OCI-LY7 (cell line): ENCODE measurements around the gene NHLRC1. TPM values are rescaled to one million over a fixed set of nuclear protein-coding genes. Genes with fewer than 3 reads are reported as not detected.

ENCODE experiments used
- BruUV-seq: library from RNA; stranded (reverse); fragments of 400-500 nt; replicated peaks from 2 replicates; lab custom pipeline; 2021; lab: Mats Ljungman, UMichigan
- CTCF ChIA-PET: fragments of 300-600 bp; sonication (Branson Sonifier 250); formaldehyde crosslinking; loops from one replicate; lab custom pipeline; 2022; ENCODE audit warnings: antibody characterized with exemption; ENCODE audit not compliant: unreplicated experiment; lab: Charles Lee
- POLR2A ChIA-PET: fragments of 300-600 bp; sonication (Branson Sonifier 250); formaldehyde crosslinking; loops from one replicate; lab custom pipeline; 2022; ENCODE audit warnings: antibody characterized with exemption; lab: Charles Lee
- DNase-seq: peaks from one replicate; pipeline ENCODE4 v3.0.0-alpha.2; 2015; ENCODE audit warnings: low spot score
- H2AFZ ChIP-seq: fragments of 200-600 bp; sonication (generic), shearing (Covaris generic); 2 replicates; pipeline ENCODE4 v1.6.1; 2014; ENCODE audit warnings: mild to moderate bottlenecking, antibody characterized with exemption, low read length, moderate library complexity
- H3K27ac ChIP-seq: fragments of 200-600 bp; sonication (generic); 2 replicates; pipeline ENCODE4 v1.5.1; 2014; ENCODE audit warnings: mixed run types, low read depth, mild to moderate bottlenecking, moderate library complexity, low read length, inconsistent platforms; ENCODE audit not compliant: poor library complexity, severe bottlenecking
- H3K36me3 ChIP-seq: fragments of 200-600 bp; sonication (generic); 2 replicates; pipeline ENCODE4 v1.6.1; 2014; ENCODE audit warnings: mild to moderate bottlenecking, antibody characterized with exemption, low read length, moderate library complexity, mixed read lengths; ENCODE audit not compliant: insufficient read depth
- H3K4me1 ChIP-seq: fragments of 200-600 bp; sonication (generic); 2 replicates; pipeline ENCODE4 v1.5.1; 2014; ENCODE audit warnings: mild to moderate bottlenecking, low read length; ENCODE audit not compliant: insufficient read depth, poor library complexity, severe bottlenecking
- H3K4me2 ChIP-seq: fragments of 200-600 bp; sonication (generic); 2 replicates; pipeline ENCODE4 v1.6.1; 2014; ENCODE audit warnings: mild to moderate bottlenecking, low read length
- H3K4me3 ChIP-seq: fragments of 200-600 bp; sonication (generic); 2 replicates; pipeline ENCODE4 v1.5.1; 2014; ENCODE audit warnings: mild to moderate bottlenecking, low read depth, low read length; ENCODE audit not compliant: poor library complexity, severe bottlenecking
- H3K79me2 ChIP-seq: fragments of 200-600 bp; sonication (generic); 2 replicates; pipeline ENCODE4 v1.6.1; 2016; ENCODE audit warnings: low read depth, mild to moderate bottlenecking, low read length, moderate library complexity, mixed read lengths; ENCODE audit not compliant: insufficient read depth
- H3K9me2 ChIP-seq: fragments of 200-600 bp; sonication (generic); 2 replicates; pipeline ENCODE4 v1.6.1; 2016; ENCODE audit warnings: mild to moderate bottlenecking, low read length, mixed read lengths; ENCODE audit not compliant: insufficient read depth
- H3K9me3 ChIP-seq: fragments of 200-600 bp; sonication (generic); 2 replicates; pipeline ENCODE4 v1.6.1; 2014; ENCODE audit warnings: mild to moderate bottlenecking, mixed run types, low read length, mixed read lengths
- H4K20me1 ChIP-seq: fragments of 200-600 bp; sonication (generic); 2 replicates; pipeline ENCODE4 v1.6.1; 2014; ENCODE audit warnings: mild to moderate bottlenecking, antibody characterized with exemption, low read length, moderate library complexity, mixed read lengths; ENCODE audit not compliant: insufficient read depth
- EZH2phosphoT487 ChIP-seq: fragments of 200-600 bp; sonication (generic); IDR thresholded peaks from 2 replicates; pipeline ENCODE4 v1.6.1; 2018; ENCODE audit warnings: low read depth, borderline replicate concordance, mild to moderate bottlenecking, mixed run types, antibody characterized with exemption, low read length, moderate library complexity, mixed read lengths
- intact Hi-C: fragments of 100-400 bp; cut with micrococcal nuclease; formaldehyde crosslinking; loops from one replicate; pipeline ENCODE4 v1.10.0; 2022; ENCODE audit not compliant: unreplicated experiment
- total RNA-seq, 2 experiments: library from RNA; depleted of rRNA in 1 of 2; stranded (reverse); fragments of >200 nt in 1 of 2; shearing (Covaris generic) in 1 of 2; gene quantifications; 2 replicates each; pipeline ENCODE4 v1.2.3, GENCODE V29; 2014 to 2022
- TF ChIP-seq, protein P1 (sequence below): fragments of 200-600 bp; sonication (generic); conservative IDR thresholded peaks from 2 replicates; pipeline ENCODE4 v1.5.1; 2014; ENCODE audit warnings: mild to moderate bottlenecking, antibody characterized with exemption, low read length, moderate library complexity, mixed read lengths

NHLRC1 gene
- total RNA-seq, 2 experiments from 2014 or later = not detected

DNA sequence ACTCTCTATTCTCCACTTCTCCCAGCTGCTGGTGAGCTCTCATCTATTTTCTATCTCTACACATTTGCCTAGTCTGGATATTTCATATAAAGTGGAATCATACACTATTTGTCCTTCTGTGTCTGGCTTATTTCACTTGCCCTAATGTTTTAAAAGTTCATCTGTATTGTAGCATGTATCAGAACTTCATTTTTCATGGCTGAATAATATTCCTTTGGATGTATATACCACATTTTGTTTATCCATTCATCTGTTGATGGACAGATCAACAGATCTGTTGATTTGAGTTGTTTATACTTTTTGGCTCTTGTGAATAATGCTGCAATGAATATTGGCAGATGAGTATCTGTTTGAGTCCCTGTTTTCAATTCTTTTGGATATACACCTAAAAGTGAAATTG, 49.6 kb downstream of the NHLRC1 start:
- Histone ChIP-seq H3K4me3 (no peak overlapping the region), H2AFZ (no peak overlapping the region), H4K20me1 (no peaks in the 10 kb centered on the region), H3K4me2 (no peak overlapping the region), H3K79me2 (no peaks in the 10 kb centered on the region), H3K9me3 (no peaks in the 10 kb centered on the region), H3K4me1 (no peaks in the 10 kb centered on the region), H3K36me3 (no peaks in the 10 kb centered on the region), H3K9me2 (no peaks in the 10 kb centered on the region), H3K27ac (no peak overlapping the region)
- TF ChIP-seq EZH2phosphoT487 = no peak
- TF ChIP-seq, protein P1, sequence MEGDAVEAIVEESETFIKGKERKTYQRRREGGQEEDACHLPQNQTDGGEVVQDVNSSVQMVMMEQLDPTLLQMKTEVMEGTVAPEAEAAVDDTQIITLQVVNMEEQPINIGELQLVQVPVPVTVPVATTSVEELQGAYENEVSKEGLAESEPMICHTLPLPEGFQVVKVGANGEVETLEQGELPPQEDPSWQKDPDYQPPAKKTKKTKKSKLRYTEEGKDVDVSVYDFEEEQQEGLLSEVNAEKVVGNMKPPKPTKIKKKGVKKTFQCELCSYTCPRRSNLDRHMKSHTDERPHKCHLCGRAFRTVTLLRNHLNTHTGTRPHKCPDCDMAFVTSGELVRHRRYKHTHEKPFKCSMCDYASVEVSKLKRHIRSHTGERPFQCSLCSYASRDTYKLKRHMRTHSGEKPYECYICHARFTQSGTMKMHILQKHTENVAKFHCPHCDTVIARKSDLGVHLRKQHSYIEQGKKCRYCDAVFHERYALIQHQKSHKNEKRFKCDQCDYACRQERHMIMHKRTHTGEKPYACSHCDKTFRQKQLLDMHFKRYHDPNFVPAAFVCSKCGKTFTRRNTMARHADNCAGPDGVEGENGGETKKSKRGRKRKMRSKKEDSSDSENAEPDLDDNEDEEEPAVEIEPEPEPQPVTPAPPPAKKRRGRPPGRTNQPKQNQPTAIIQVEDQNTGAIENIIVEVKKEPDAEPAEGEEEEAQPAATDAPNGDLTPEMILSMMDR = no peak
- no peak for DNase-seq
- intact Hi-C loops = no loop called here
- ChIA-PET CTCF (no interaction called here), POLR2A (no interaction called here)
- BruUV-seq = no TSS peak

DNA sequence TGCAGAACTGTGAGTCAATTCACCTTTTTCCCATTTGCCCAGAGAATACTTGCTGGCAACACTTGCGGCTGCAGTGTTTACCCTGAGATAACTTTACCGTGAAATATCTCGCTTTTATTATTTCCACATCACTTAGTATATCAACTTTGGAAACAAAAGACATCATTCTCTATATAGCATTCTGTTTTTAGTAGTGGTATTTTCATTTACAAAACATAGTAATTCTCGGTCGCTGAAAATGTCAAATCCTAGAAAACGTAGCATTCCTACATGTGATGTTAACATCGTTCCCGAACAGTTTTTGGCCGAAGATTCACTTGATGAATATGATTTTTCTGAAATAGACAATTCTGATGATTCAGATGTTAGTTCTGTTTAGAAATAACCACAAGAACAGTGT, 52.0 kb downstream of the NHLRC1 start:
- H2AFZ ChIP-seq = no peak overlapping the region
- no peaks in the 10 kb centered on the region for H4K20me1 ChIP-seq
- no peak overlapping the region for H3K4me3 ChIP-seq
- intact Hi-C loops = no loop called here
- BruUV-seq = no TSS peak
- no peaks in the 10 kb centered on the region for H3K9me3 ChIP-seq
- DNase-seq = no peak
- POLR2A ChIA-PET = no interaction called here
- no peak overlapping the region for H3K27ac ChIP-seq
- no peaks in the 10 kb centered on the region for H3K9me2 ChIP-seq
- CTCF ChIA-PET = no interaction called here
- H3K79me2 ChIP-seq = no peaks in the 10 kb centered on the region
- no peaks in the 10 kb centered on the region for H3K4me1 ChIP-seq
- no peak overlapping the region for H3K4me2 ChIP-seq
- no peaks in the 10 kb centered on the region for H3K36me3 ChIP-seq
- TF ChIP-seq, protein P1 = no peak
- no peak for TF ChIP-seq EZH2phosphoT487

Other genes with a start within 250 kb of the NHLRC1 start
- gene KIF13A, start 135.0 kb downstream of the NHLRC1 start, total RNA-seq (2014; rRNA removed; shearing (Covaris generic)) = 1.5 and 2.3 TPM in 2 replicates
- gene KIF13A, start 135.0 kb downstream of the NHLRC1 start, total RNA-seq (2022) = 0.30 TPM in 1 of 2 replicates, not detected in the other
- gene TPMT, start 32.4 kb upstream of the NHLRC1 start, total RNA-seq (2014; rRNA removed; shearing (Covaris generic)) = 3.7 and 6.0 TPM in 2 replicates
- 7.6 and 8.4 TPM in 2 replicates for gene TPMT, start 32.4 kb upstream of the NHLRC1 start, total RNA-seq (2022)
- 30.4 and 37.6 TPM in 2 replicates for gene KDM1B, start 32.7 kb upstream of the NHLRC1 start, total RNA-seq (2014; rRNA removed; shearing (Covaris generic))
- gene KDM1B, start 32.7 kb upstream of the NHLRC1 start, total RNA-seq (2022) = 56.4 and 61.6 TPM in 2 replicates
- 235 and 462 TPM in 2 replicates for gene DEK, start 141.9 kb upstream of the NHLRC1 start, total RNA-seq (2014; rRNA removed; shearing (Covaris generic))
- gene DEK, start 141.9 kb upstream of the NHLRC1 start, total RNA-seq (2022) = 267 and 309 TPM in 2 replicates